Mammary epithelial cell (primary cell): Measurements from ENCODE around the gene PILRB.
"Not testable (repeated sequence)": the region's sequence is repeated elsewhere in the genome, so short reads cannot be mapped to it uniquely, and the experiment has no call there.

Source experiments
- EZH2 ChIP-seq: IDR thresholded peaks from 2 replicates; pipeline ENCODE4 v1.6.1; 2012; ENCODE audit warnings: low read length, inconsistent platforms, borderline replicate concordance
- TF ChIP-seq, protein P1 (sequence below), 2 donors: IDR thresholded peaks in 1 of 2; conservative IDR thresholded peaks in 1 of 2; 2 replicates each; pipeline ENCODE4 v1.5.1; 2011 to 2012; ENCODE audit warnings: inconsistent platforms in 2 of 2, low read length in 2 of 2, mild to moderate bottlenecking in 2 of 2, control low read depth in 1 of 2, low read depth in 1 of 2; ENCODE audit not compliant: insufficient read depth in 1 of 2; ENCODE audit errors: extremely low read depth in 1 of 2

DNA sequence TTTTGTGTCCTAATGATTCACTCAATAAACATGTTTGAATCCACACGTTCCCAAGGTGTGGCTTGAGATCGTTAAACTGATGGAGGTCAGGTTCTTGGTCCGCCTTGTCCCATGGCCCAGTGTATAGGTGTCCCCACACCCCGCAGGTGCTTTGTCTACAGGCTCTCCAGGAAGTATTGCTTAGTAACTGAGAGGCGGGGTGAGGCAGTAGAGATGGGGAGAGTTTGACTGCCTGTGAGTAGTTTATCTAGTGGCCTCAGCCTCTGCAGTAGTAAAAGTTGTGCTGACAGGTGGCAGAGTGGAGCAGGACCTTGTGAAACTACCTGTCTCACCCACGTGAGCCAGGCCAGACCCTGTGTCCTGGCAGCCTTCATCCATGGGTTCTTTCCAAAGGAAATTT is 16.6 kb upstream of the PILRB start:
- TF ChIP-seq, protein P1, sequence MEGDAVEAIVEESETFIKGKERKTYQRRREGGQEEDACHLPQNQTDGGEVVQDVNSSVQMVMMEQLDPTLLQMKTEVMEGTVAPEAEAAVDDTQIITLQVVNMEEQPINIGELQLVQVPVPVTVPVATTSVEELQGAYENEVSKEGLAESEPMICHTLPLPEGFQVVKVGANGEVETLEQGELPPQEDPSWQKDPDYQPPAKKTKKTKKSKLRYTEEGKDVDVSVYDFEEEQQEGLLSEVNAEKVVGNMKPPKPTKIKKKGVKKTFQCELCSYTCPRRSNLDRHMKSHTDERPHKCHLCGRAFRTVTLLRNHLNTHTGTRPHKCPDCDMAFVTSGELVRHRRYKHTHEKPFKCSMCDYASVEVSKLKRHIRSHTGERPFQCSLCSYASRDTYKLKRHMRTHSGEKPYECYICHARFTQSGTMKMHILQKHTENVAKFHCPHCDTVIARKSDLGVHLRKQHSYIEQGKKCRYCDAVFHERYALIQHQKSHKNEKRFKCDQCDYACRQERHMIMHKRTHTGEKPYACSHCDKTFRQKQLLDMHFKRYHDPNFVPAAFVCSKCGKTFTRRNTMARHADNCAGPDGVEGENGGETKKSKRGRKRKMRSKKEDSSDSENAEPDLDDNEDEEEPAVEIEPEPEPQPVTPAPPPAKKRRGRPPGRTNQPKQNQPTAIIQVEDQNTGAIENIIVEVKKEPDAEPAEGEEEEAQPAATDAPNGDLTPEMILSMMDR (conservative IDR thresholded peaks at IDR 0.05 in 1 of 2, IDR thresholded peaks at IDR 0.05 in 1 of 2; ENCODE audit: extremely low read depth in 1 of 2, insufficient read depth in 1 of 2, low read depth in 1 of 2, low read length in 2 of 2): not testable (repeated sequence)
- TF ChIP-seq EZH2: not testable (repeated sequence)
